Right atrium auricular region (tissue), 2 donors: Measurements from ENCODE around the gene CD2AP. TPM values are rescaled to one million over a fixed set of nuclear protein-coding genes. Genes with fewer than 3 reads are reported as not detected.
"Not testable (repeated sequence)": the region's sequence is repeated elsewhere in the genome, so short reads cannot be mapped to it uniquely, and the experiment has no call there.

Source experiments
- DNase-seq: peaks from one replicate; pipeline ENCODE4 v3.0.0-alpha.2; 2019; ENCODE audit warnings: low spot score
- H3K27ac ChIP-seq, 2 donors: fragments of 200-600 bp; sonication (generic); 1 replicate in 1 of 2; 2 replicates in 1 of 2; pipeline ENCODE4 v1.5.1; 2016 to 2019
- H3K27me3 ChIP-seq, 2 donors: fragments of 200-600 bp; sonication (generic); one replicate each; pipeline versions ENCODE4 v1.5.1 to v1.6.0; 2017 to 2019
- H3K36me3 ChIP-seq: fragments of 200-600 bp; sonication (generic); one replicate; pipeline ENCODE4 v1.5.1; 2016
- H3K4me1 ChIP-seq, 2 donors: fragments of 200-600 bp; sonication (generic); one replicate each; pipeline versions ENCODE4 v1.5.1 to v1.6.0; 2017 to 2019
- H3K4me3 ChIP-seq, 2 donors: fragments of 200-600 bp; sonication (generic); 1 replicate in 1 of 2; 2 replicates in 1 of 2; pipeline ENCODE4 v1.5.1; 2017 to 2019; ENCODE audit warnings: mild to moderate bottlenecking in 1 of 2, moderate library complexity in 1 of 2
- H3K9me3 ChIP-seq, 2 donors: fragments of 200-600 bp; sonication (generic); one replicate each; pipeline ENCODE4 v1.5.1; 2019
- total RNA-seq, 2 donors: library from RNA; depleted of rRNA; stranded (reverse); fragments of >200 nt; gene quantifications; one replicate each; pipeline ENCODE4 v1.1.0, GENCODE V29; 2016
- TF ChIP-seq, protein P1 (sequence below), 2 donors: fragments of 200-600 bp; sonication (generic); IDR thresholded peaks; one replicate each; pipeline ENCODE4 v1.5.1; 2019; ENCODE audit warnings: antibody characterized with exemption in 2 of 2

Gene CD2AP
- total RNA-seq, 2 donors from 2014 or later = 9.8 to 10.8 TPM

DNA sequence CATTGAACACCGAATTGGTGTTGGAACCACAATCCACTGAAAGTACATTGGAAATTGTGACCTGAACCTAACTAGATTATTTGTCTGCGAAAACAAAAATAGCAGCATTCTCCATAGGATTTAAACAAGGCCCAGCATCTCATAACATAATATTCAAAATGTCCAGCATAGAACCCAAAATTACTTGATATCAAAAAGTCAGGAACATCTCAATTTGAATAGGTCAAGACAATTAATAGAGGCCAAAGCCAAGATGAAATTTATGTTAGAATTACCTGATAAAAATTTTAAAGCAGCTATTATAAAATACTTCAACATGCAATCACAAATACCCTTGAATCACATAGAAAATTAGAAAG is 42.4 kb upstream of the CD2AP start:
- TF ChIP-seq, protein P1, sequence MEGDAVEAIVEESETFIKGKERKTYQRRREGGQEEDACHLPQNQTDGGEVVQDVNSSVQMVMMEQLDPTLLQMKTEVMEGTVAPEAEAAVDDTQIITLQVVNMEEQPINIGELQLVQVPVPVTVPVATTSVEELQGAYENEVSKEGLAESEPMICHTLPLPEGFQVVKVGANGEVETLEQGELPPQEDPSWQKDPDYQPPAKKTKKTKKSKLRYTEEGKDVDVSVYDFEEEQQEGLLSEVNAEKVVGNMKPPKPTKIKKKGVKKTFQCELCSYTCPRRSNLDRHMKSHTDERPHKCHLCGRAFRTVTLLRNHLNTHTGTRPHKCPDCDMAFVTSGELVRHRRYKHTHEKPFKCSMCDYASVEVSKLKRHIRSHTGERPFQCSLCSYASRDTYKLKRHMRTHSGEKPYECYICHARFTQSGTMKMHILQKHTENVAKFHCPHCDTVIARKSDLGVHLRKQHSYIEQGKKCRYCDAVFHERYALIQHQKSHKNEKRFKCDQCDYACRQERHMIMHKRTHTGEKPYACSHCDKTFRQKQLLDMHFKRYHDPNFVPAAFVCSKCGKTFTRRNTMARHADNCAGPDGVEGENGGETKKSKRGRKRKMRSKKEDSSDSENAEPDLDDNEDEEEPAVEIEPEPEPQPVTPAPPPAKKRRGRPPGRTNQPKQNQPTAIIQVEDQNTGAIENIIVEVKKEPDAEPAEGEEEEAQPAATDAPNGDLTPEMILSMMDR (IDR thresholded peaks at IDR 0.05) = no peak
- H3K27me3 ChIP-seq = no peaks in the 10 kb centered on the region

DNA sequence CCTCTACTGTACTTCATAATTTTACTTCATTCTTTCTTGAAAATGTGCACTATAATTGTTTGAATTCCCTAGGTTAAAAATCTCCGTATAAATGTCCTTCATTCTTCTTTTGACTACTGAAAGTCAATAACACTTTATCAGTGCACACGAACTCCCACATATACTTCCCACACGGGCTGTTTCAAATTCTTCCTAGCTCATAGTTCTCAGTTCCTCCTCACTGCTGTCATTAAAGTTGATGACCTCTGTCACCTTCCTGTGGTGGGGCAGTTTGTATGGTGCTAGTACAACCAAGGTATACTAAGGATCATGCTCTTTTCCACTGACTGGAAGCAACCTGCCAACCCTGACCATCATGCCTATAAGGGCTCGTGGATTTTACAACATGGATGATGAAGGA is 40.0 kb upstream of the CD2AP start:
- Histone ChIP-seq H3K27me3 (no peaks in the 10 kb centered on the region), H3K36me3 (no peaks in the 10 kb centered on the region), H3K4me1 (no peaks in the 10 kb centered on the region), H3K9me3 (peaks cover 0 to 6% of the 10 kb centered on the region in 2 donors), H3K4me3 (no peak overlapping the region), H3K27ac (no peak overlapping the region)
- TF ChIP-seq, protein P1 (IDR thresholded peaks at IDR 0.05) = no peak
- no peak for DNase-seq

More for the DNA sequence above, 42.4 kb upstream of the CD2AP start:
- Histone ChIP-seq H3K27ac (no peak overlapping the region), H3K9me3 (peaks cover 0 to 9% of the 10 kb centered on the region in 2 donors), H3K36me3 (no peaks in the 10 kb centered on the region), H3K4me1 (no peaks in the 10 kb centered on the region), H3K4me3 (no peak overlapping the region)
- DNase-seq = no peak

DNA sequence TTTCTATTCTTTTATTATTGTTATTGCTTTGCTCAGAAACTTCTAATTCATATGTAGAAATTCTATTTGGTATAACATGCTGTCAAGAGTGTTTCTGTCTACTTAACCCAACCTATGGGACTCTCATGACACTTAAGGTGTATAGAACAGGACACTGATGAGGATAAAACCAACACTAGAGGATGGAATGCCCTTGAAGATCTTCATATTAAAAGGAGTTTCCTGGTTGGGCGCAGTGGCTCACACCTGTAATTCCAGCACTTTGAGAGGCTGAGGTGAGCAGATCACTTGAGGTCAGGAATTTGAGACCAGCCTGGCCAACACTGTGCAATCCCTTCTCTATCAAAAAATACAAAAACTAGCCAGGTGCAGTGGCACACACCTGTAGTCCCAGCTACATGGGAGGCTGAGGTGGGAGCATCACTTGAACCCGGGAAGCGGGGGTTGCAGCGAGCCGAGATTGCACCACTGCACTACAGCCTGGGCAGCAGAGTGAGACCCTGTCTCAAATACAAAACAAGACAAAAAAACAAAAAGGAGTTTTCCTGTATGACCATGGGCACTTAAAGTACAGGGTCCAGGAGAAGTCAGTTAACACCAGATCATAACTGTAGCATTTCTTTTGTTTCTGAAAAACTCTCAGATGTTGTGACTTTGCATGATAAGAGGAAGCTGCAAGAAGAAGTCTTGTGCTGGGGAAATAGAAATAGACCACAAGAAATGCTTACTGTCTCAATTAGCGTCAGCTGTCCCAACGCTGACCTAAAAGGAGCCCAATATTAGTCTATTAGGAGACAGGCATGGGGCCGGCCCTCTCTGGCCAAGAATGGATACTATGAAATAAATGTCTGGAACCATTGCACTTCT is 38.9 kb upstream of the CD2AP start:
- Histone ChIP-seq H3K36me3 (no peaks in the 10 kb centered on the region), H3K4me3 (no peak overlapping the region), H3K4me1 (no peaks in the 10 kb centered on the region), H3K27me3 (no peaks in the 10 kb centered on the region), H3K27ac (no peak overlapping the region), H3K9me3 (peaks cover 0 to 6% of the 10 kb centered on the region in 2 donors)
- TF ChIP-seq, protein P1 (IDR thresholded peaks at IDR 0.05) = no peak
- no peak for DNase-seq

GRCh38 chr6:47439348-47439668 is 38.3 kb upstream of the CD2AP start:
- H3K36me3 ChIP-seq = no peaks in the 10 kb centered on the region
- DNase-seq = no peak
- H3K4me1 ChIP-seq = no peaks in the 10 kb centered on the region
- H3K27ac ChIP-seq = no peak overlapping the region
- no peaks in the 10 kb centered on the region for H3K27me3 ChIP-seq
- TF ChIP-seq, protein P1 (IDR thresholded peaks at IDR 0.05) = no peak
- H3K4me3 ChIP-seq = no peak overlapping the region
- peaks cover 0 to 6% of the 10 kb centered on the region in 2 donors for H3K9me3 ChIP-seq

- no peaks in the 10 kb centered on the region for H3K9me3 ChIP-seq
- H3K27me3 ChIP-seq = no peaks in the 10 kb centered on the region
- no peaks in the 10 kb centered on the region for H3K4me1 ChIP-seq
- H3K4me3 ChIP-seq = no peak overlapping the region
- H3K27ac ChIP-seq = peak overlapping the region in 1 of 2 donors; percentile 17
- TF ChIP-seq, protein P1 (IDR thresholded peaks at IDR 0.05) = no peak
- H3K36me3 ChIP-seq = no peaks in the 10 kb centered on the region
- DNase-seq = no peak
Measured at GRCh38 chr6:47440719-47441118, 36.9 kb upstream of the CD2AP start.

GRCh38 chr6:47444964-47445363 is 32.6 kb upstream of the CD2AP start:
- not testable (repeated sequence) for H3K36me3 ChIP-seq, H3K4me1 ChIP-seq, H3K4me3 ChIP-seq, H3K27ac ChIP-seq, H3K9me3 ChIP-seq, H3K27me3 ChIP-seq, DNase-seq
